Hematopoietic multipotent progenitor cell treated with erythropoietin and hydrocortisone succinate and interleukin-3 and kit ligand, for 6 days (in vitro differentiated cells): Measurements from ENCODE around the gene TSSC4.

ENCODE experiments used
- DNase-seq: peaks from one replicate; pipeline ENCODE4 v3.0.0-alpha.2; 2015

Gene TSSC4

DNA sequence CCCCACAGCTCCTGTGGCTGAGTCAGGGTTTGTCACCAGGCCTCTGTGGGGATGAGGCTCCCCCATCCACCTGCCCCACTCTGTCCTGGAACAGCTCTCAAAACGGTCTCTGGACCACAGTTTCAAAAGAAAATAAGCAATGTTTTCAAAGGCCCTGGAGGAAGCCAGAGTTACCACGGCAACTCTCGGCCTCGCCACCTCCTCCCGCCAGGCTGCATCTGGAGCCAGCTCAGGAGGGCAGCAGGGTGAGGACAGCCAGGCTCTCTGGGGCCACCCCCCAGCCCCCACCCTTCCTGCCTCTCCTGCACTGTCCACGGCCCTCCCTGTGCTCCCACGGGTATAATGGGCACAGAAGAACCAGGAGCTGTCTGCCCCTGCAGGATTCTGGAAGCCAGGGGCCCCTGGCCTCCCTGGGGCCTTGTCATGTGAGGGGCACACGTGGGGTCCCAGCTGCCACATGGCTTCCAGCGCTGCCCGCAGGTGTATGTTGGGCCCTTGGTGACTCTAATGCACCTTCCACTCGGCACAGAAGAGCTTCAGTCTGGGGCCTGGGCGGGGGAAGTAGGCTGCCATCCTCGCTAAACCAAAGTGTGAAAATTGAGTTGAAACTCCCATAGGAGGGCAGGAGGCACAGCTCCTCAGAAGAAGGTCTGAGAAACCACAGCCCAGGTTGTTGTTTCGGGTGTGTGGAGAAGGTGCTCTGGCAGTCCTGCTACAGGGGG lies 13.1 kb upstream of the TSSC4 start:
- no peak for DNase-seq

DNA sequence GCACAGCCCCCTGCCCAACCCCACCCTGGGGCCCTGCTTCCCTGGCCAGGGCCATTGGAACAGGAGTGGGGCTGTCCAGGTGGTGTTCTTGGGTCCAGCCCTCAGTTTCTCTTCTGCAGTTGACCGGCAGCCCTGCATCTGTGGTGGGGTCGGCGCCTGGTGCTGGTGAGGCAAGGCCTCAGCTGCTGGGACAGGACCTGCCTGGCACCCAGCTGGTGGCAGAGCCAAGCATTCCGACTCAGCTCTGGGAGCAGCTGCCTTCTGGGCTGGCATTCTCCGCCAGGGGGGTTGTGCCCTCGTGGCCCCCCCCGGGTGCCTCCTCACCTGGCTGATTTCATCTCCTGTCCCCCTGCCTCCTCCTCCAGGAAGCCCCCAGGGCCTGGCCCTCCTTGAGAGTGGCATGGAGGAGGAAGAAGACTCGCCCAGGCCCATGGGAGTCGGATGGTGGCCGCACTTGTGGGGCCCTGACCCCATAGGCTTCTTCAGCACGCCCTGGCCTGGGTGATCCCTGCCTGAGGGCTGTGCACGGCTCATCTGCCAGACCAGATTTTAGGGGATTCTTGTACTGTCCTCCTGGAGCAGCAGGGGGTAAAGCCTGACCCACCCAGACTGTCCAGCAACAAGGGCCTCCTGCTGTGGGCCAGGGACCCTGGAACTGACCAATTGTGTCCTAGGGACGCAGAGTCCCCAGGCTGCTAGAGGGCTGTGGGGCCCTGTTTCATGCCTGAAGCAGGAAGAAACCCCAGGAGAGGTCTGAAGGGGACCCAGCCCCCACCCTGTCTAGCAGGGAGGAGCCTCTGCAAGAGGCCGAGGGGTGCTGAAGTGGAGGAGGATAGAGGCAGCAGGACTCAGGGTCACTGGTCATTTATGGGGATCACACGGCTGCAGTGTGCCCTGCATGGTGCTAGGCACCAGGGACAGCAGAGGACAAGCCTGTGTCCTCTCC lies 11.8 kb upstream of the TSSC4 start:
- no peak for DNase-seq

DNA sequence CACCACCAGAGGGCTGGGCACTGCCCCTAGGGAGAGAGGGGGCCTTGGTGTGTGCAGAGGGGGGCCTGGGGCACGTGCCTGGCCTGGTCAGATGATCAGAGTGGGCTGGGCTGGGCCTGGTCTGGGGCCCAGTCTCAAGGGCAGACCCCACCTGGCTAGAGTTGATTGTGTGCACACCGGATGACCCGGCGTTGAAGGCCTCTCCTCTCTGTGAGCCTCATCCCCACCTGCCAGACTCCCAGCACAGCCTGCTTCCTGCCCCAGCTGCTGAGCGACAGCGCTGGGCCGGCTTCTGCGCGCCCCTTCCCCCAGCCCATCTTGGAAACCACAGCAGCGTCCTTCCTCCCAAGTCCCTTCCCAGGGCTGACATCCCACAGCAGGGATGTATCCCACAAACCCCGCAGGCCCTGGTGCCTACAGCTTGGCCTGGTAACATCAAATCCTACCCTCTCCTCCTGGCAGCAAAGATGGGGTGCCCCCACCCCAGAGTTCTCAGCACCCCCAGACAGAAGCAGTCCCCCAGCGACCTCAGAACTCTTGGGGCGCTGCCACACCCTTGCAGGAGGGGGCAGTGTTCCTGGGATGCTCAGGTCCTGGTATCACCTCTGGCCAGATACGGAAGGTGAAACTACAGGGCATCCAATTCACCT lies 11.0 kb upstream of the TSSC4 start:
- no peak for DNase-seq

DNA sequence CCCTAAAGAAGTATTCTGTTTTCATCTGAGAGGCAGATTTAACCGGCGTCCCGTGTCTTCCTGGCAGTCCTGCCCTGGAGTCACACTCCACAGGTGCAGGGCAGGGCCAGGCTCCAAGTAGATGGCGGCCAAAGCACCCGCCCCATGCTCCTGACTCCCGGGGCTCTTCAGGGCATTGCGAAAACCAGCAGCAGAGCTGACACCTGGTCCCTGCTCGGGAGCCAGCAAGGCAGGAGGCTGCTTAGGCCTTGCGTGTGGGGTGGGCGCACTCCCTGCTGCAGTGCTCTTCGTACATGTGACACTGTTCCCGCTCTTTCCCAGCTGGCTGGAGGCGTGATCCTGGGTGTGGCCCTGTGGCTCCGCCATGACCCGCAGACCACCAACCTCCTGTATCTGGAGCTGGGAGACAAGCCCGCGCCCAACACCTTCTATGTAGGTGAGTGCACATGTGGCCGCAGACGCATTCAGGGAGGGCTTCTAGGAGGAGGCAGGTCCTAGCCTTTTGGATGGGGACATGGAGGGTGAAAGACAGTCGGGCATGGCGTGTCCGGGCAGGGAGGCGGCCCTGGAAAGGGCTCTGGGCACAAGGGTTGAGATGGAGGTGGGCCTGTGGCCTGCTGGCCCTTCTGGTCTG lies 10.3 kb upstream of the TSSC4 start:
- no peak for DNase-seq

DNA sequence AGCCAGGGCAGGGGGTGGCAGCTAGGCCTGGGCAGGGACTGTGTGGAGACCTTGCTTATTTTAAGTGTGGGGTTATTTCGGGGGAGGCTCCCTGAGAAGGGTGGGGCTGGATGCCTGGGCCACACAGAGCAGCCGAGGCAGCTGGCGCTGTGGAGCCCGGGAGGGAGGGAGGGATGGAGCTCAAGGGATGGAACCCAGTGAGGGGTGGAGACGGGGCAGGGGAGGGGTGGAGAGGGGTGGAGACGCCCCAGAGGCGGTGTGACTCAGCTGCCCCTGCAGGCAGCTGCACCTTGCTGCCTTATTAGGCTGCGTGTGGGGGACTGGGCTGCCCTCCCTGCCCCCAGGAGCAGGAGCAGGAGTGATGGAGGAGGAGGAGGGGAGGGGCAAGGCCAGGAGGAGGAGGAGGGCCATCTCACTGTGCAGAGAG lies 9.8 kb upstream of the TSSC4 start:
- DNase-seq = peak; percentile 47

DNA sequence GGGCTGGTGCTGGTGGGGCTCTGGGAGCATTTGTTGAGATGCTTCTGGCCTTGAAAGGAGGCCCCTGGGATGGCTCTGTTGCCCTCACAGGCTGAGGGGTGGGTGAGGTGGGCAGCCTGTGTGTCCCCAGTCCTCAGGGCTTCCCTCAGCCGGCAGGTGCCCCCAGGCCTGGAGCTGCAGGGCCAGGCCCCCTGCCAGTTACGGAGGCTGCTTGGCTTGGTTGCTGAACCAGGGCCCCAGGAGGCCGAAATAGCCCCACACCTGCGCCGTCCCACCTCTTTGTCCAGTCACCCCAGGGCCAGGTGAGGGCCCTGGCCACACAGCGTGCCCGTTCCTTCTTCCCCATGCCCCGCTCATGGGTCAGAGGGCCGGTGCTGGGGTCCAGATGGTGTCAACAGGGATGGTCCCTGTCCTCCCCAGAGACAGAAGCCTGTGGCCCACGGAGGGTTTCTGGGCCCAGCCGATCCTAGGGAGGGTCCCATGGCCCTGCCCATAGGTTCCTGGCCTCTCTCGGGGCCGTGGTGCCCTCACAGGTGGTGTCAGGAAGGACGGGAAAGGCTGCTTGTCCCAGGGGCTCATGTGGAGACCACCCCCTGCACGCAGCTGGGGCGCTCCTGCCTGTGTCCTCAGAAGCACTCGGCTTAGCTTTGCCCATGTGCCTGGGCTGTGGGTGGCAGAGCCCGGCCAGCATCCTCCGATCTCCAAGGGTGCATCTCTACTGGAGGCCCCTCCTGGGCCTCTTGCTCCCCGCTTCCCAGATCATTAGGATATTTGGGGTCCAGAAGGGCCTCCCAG lies 9.2 kb upstream of the TSSC4 start:
- no peak for DNase-seq

DNA sequence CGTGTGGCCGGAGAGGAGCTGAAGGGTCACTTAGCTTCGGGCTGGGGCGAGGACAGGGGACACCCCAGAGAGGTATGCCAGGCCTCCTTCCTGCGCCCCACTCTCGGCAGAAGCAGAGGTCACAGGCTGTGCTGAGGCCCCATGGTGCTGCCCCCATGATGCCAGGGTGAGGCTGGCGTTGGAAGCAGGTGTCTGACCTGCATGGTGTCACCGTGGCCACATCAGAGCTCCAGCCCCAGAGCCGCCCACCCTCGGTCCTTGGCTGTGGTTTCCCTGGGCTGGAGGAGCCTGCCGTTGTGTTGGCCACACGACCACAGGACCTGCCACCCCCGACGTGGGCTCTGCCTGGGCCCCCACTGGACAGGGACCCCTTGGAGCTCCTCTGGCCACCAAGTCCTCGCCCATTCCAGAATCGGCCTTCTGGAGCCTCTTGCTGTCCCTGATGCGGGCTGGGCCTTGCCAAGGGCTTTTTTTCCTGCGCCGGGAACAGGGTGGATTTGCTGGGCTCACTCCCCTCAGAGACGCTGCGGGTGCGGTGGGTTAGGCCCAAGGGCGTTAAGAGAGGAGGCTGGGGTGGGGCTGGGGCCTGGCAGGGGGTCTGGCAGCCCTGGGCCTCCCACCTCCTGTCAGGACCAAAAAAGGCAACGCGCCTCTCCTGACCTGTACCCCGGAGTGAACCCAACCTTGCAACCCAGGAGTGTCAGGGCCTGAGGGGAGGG lies 8.2 kb upstream of the TSSC4 start:
- no peak for DNase-seq

DNA sequence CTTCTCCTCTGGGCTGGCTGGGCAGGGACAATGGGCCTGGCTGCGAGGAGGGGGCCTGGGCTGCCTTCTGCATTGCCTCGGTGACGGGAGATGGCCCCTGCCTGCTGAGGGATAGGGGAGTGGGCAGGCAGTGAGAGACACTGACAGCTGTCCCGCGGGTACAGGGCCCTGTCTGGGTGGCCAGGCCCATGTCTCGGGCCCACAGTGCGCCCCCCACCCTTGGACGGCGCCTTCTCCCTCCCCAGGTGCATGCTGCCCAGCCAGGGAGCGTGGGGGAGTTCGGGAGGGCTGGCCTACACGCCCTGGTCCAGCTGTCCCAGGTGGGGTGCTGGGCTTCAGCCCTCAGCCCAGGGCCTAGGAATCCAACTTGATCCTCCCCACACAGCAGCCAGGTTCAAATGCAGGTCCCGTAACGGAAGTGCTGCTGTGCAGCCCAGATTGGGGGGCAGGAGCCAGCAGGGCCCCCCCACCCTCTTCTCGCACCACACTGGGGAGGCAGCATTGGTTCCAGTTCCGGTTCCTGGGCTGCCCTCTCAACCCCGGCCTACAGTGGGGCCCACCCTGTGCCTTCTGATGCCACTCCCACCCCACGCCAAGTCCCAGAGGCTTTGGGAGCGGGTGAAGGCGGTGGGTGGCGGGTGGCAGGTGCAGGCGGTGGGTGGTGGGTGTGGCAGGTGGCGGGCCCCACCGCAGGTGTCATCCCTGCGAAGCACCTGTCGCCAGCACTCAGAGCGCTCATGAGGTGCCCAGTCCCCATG lies 7.3 kb upstream of the TSSC4 start:
- no peak for DNase-seq

DNA sequence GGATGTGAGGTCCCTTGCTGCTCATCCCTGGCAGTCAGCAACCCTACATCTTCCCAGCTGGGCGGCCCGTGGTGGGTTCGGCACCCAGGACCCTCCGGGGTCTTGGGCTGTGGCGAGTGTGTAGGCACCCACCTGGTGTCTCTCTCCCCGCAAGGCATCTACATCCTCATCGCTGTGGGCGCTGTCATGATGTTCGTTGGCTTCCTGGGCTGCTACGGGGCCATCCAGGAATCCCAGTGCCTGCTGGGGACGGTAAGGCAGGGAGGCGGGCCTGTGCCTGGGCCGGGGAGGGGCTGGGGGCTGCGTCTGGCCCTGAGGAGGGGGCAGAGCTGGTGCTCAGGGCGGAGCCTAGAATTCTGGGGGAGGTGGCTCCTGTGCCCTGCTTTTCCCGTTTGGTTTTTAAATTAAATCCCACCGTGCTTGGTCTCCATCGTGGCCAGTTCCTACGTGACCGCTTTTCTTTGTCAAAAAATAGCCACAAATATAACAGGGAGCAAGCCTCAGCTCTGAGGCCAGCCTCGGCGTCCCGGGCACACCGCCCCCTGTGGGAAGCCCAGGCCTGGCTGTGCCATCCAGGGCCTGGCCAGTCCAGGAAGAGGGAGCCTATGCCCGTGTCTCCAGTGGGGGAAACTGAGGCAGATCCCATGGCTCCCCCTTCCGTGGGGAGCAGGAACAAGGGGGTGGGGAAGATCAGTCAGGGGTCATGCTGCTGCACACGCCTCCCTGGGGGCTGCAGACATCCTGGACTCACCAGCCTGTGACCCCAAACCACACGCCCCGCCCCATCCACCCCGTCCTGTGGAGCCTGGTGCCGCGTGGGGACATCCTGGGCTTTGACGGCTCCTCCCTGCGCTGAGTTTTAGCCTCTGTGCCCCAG lies 6.4 kb upstream of the TSSC4 start:
- DNase-seq = no peak

DNA sequence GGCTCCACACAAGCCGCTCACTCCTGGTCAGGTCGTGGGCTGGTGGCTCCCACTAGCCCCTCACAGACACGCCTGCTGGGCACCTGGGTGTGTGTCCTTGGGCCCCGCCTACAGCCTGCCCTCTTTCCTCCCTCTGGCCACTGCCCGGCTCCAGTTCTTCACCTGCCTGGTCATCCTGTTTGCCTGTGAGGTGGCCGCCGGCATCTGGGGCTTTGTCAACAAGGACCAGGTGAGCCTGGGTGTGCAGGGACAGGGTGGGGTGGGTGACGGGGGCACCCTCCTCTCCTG lies 5.8 kb upstream of the TSSC4 start:
- DNase-seq = no peak

DNA sequence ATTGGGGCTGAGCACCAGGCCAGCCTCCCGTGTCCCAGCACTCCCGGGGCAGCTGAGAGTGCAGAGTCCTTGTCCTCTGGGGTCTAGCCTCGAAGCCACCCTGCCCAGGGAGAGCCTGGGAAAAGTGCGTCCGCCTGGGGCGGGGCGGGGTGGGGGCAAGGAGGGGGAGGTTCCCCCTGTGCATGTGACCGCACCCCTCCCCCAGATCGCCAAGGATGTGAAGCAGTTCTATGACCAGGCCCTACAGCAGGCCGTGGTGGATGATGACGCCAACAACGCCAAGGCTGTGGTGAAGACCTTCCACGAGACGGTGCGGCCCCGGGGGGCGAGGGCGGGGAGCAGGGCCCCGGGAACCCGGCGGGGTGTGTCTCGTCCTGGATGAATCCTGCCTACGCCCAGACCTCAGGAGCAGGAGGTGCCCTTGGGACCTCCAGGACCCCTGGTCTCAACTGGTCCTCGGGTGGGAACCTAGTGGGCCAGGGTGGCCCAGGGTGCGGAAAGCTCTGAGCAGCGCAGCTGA lies 5.3 kb upstream of the TSSC4 start:
- DNase-seq = no peak

DNA sequence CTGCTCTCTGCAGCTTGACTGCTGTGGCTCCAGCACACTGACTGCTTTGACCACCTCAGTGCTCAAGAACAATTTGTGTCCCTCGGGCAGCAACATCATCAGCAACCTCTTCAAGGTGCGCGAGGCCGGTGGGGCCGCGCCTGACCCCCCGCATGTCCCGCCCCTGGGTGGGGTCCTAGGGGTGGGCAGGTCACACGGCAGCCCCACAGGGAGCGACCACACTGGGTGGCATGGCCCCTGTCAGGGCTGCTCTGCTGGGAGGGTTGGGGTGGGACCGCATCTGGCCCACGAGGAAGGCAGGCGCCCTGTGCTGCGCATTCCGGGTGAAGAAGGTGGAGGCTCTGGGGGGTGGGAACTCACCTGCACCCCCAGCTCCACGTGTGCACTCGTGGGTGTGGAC lies 4.7 kb upstream of the TSSC4 start:
- DNase-seq = no peak

DNA sequence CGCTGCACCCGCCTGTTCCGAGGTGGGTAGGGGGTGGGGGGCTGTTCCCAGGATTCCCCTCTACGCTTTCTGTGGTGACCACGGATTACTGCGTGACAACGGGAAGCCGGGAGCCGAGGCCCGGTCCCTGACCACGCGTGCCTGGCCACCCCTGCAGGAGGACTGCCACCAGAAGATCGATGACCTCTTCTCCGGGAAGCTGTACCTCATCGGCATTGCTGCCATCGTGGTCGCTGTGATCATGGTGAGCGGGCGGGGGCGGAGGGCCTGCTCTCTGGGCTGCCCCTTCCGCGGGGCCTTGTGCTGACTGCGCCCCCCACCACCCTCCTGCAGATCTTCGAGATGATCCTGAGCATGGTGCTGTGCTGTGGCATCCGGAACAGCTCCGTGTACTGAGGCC lies 4.1 kb upstream of the TSSC4 start:
- no peak for DNase-seq

DNA sequence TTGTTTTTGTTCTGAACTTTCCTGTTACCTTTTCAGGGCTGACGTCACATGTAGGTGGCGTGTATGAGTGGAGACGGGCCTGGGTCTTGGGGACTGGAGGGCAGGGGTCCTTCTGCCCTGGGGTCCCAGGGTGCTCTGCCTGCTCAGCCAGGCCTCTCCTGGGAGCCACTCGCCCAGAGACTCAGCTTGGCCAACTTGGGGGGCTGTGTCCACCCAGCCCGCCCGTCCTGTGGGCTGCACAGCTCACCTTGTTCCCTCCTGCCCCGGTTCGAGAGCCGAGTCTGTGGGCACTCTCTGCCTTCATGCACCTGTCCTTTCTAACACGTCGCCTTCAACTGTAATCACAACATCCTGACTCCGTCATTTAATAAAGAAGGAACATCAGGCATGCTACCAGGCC lies 3.5 kb upstream of the TSSC4 start:
- no peak for DNase-seq

DNA sequence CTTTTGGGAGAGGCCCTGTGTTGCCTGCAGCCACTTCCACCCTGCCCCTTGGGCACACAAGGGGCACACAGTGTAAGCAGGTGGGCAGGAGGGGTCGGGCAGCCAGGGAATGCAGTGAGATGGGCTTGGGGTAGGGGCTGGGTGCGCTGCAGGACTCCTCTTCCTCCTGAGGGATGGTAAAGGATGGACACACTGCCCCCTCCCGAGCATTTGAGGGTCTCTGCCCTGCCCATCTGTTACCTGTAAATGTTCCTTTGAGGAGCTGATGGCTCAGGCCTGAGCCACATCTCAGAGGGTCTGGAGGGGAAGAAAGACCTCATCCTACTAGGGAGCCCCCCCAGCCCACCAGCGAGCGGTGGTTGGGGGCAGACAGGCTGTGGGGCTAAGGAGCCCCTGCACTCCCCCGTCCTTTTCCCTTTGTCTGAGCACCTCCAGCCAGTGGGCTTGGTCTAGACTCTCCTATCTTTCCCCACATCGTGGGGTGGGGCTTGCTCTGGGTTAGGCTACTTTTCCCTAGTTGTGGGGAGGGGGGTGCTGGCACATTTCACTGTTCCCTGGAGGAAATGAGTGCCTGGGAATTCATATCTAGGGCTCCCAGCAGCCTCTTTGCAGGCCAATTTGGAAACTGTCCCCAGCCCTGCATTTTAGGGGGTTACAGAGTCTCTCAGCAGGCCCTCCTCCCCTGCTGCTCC lies 1.7 kb upstream of the TSSC4 start:
- DNase-seq = peak; percentile 48

DNA sequence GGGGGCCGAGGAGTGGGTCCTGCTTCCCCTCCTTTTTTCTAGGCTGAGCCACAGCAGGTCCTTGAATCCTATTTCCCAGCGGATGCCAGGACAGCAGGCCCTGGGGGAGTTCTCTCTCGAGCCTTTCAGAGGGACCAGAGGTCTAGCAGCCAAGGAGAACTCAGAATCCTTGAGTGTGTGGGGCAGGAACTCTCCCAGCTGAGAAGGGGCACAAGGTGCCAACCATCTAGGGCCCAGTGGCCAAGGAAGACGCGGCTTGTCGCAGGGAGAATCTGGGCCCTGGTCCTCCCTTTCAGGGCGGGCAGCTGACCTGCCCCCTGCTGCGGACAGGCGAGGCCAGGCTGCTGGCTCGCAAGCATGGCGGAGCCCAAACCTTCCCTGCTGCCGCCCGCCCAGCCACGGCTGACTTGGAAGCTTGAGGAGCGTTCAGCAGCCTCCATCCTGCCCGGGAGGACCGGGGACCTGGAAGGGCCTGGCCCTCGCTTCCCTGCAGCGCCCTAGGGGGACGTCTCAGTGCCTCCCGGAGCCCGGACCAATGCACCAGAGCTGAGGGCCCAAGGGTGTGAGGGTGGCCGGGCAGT lies 972 bp upstream of the TSSC4 start:
- no peak for DNase-seq

DNA sequence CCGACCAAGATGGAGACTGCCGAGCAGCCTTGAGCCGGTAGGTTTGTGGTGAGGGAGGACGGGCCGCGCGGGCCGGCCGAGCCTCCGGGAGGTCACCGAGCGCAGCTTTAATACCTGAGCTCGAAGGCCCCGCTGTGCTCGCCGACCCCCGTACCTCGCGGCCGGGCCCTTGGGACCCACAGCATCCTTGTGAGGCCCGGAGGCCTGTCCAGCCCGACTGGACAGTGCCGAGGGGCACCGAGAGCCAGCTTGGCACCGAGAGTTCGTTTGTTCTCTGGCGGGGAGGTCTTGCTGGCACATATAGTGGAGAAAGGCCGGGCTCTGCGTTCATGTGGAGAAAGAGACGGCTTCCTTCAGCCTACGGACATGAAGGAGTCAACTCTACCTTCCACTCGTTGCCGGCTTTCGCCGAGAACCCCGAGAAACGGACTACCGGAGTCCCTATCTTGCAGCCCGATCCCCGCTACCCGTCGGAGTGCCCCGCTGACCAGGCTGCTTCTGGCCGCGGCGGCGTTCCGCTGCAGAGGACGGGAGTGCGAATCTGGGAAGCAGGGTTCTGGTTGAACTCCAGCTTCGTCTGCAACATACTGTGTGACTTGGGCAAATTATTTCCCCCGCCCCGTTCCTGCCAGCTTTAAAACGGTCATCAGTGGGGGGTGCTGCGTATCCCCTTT lies 349 bp downstream of the TSSC4 start:
- DNase-seq = no peak

DNA sequence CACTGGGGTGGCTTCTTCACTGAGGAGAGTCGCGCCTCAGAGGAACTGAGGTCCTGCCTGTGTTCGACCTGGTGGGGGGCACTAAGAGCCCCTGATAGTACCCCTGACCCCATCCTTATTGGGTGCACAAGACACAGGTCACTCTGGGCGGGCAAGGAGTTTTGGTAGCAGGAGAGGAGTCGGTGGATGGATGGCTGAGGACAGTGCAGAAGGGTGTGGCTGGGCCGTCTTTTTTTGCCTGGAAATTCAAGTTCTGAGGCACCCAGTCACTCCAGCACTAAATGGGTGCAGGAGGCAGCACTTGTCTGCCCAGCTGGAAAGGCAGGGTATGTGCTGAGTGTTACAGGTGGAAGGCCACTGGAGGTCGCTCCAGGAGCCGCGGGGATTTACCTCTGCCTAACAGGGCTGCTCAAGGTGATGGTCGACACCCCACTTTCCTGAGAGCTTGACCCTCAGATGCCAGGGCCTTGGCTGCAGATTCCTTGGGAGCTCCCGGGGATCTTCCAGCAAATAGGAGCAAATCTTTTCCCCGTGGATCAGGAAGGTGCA lies 960 bp downstream of the TSSC4 start:
- no peak for DNase-seq
